Left lobe of liver (tissue), 1 donor: ENCODE measurements around the gene NEMP1. TPM values are rescaled to one million over a fixed set of nuclear protein-coding genes. Genes with fewer than 3 reads are reported as not detected.

ENCODE experiments used
- total RNA-seq: library from RNA; stranded (reverse); gene quantifications from one replicate; pipeline ENCODE4 v1.2.1, GENCODE V29; 2021
- donor health status: DM: no; HTN: yes; CAD: no.

The NEMP1 gene
- total RNA-seq, 1 donor from 2014 or later, result 5.3 TPM

Other genes starting within 250 kb of the NEMP1 start
- gene SDR9C7, start 144.4 kb downstream of the NEMP1 start, total RNA-seq, result not detected
- 162 TPM for gene RDH16, start 121.2 kb downstream of the NEMP1 start, total RNA-seq
- gene ZBTB39, start 72.2 kb downstream of the NEMP1 start, total RNA-seq, result 3.5 TPM
- gene TAC3, start 62.3 kb downstream of the NEMP1 start, total RNA-seq, result not detected
- gene MYO1A, start 28.7 kb downstream of the NEMP1 start, total RNA-seq, result 0.28 TPM
- 12.9 TPM for gene NAB2, start 10.3 kb upstream of the NEMP1 start, total RNA-seq
- gene STAT6, start 32.6 kb upstream of the NEMP1 start, total RNA-seq, result 97.6 TPM
- gene LRP1, start 49.7 kb upstream of the NEMP1 start, total RNA-seq, result 370 TPM
- not detected for gene LRP1-AS, start 68.8 kb upstream of the NEMP1 start, total RNA-seq
- 0.13 TPM for gene NXPH4, start 138.0 kb upstream of the NEMP1 start, total RNA-seq
- 242 TPM for gene SHMT2, start 150.9 kb upstream of the NEMP1 start, total RNA-seq
- 2.3 TPM for gene STAC3, start 172.4 kb upstream of the NEMP1 start, total RNA-seq